Testis (tissue), 3 donors: ENCODE data around the gene EIF4G1. TPM values are rescaled to one million over a fixed set of nuclear protein-coding genes. Genes with fewer than 3 reads are reported as not detected.
A peak's percentile ranks its signal among the peaks of the same experiment; 100 is the strongest.

Experiments
- DNase-seq: peaks from one replicate; pipeline ENCODE4 v3.0.0-alpha.2; 2019
- H3K27ac ChIP-seq, 2 donors: fragments of 200-600 bp; sonication (generic); one replicate each; pipeline ENCODE4 v1.5.1; 2019
- H3K27me3 ChIP-seq: fragments of 200-600 bp; sonication (generic); one replicate; pipeline ENCODE4 v1.5.1; 2019
- H3K36me3 ChIP-seq: fragments of 200-600 bp; sonication (generic); one replicate; pipeline ENCODE4 v1.5.1; 2017; ENCODE audit warnings: low read depth; ENCODE audit errors: missing control alignments
- H3K4me1 ChIP-seq: fragments of 200-600 bp; sonication (generic); one replicate; pipeline ENCODE4 v1.5.1; 2019
- H3K4me3 ChIP-seq, 2 donors: fragments of 200-600 bp; sonication (generic); one replicate each; pipeline ENCODE4 v1.5.1; 2017 to 2019
- H3K9me3 ChIP-seq: fragments of 200-600 bp; sonication (generic); one replicate; pipeline ENCODE4 v1.5.1; 2017
- CTCF ChIP-seq, 3 experiments: fragments of 450-650 bp in 2 of 3; fragments of 200-600 bp in 1 of 3; sonication (generic) in 1 of 3; IDR thresholded peaks; one replicate each; pipeline ENCODE4 v1.5.1; 2016 to 2019; ENCODE audit warnings: antibody characterized with exemption in 3 of 3, mild to moderate bottlenecking in 2 of 3, moderate library complexity in 1 of 3
- POLR2A ChIP-seq: fragments of 450-650 bp; IDR thresholded peaks from one replicate; pipeline ENCODE4 v1.6.1; 2017; ENCODE audit warnings: antibody characterized with exemption, mild to moderate bottlenecking, moderate library complexity
- WGBS, 2 donors: methylation state at CpG; one replicate each; pipeline ENCODE4 v1.1.5; 2018; 5-methylcytosine and 5-hydroxymethylcytosine counted together
- intact Hi-C: fragments of 100-400 bp; cut with DNase I; formaldehyde crosslinking; loops from one replicate; pipeline ENCODE4 v1.15.1; 2023; ENCODE audit warnings: low total_unique reads
- polyA plus RNA-seq: library from polyadenylated mRNA; stranded (reverse); fragments of 350-450 nt; fragmentation: Illumina TruSeq; extraction: RNeasy Lipid Tissue Mini Kit (QIAGEN cat#74804); gene quantifications from one replicate; pipeline ENCODE4 v1.2.3, GENCODE V29; 2014; ENCODE audit warnings: low read depth, low replicate concordance; ENCODE audit not compliant: insufficient read depth
- total RNA-seq, 2 donors: library from RNA; depleted of rRNA; stranded (reverse); fragments of >200 nt; gene quantifications; one replicate each; pipeline ENCODE4 v1.2.3, GENCODE V29; 2016

Gene EIF4G1
- total and polyA plus RNA-seq, 3 donors from 2014 or later, result 255 to 295 (median 295) TPM

- Histone ChIP-seq H3K27me3 (no peaks in the 10 kb centered on the region), H3K4me1 (peaks cover 46% of the 10 kb centered on the region), H3K9me3 (no peaks in the 10 kb centered on the region), H3K36me3 (no peaks in the 10 kb centered on the region), H3K27ac (peak overlapping the region; percentile 15 to 68), H3K4me3 (no peak overlapping the region)
- no peak for TF ChIP-seq CTCF (IDR thresholded peaks at IDR 0.05)
- no peak for TF ChIP-seq POLR2A
- intact Hi-C loops, result no loop called here
- WGBS, 2 donors, result 75 to 85% methylated on average over 11 to 24 of the region's 24 CpGs
- no peak for DNase-seq
Measured at GRCh38 chr3:184344579-184345316, 30.3 kb downstream of the EIF4G1 start.

- Histone ChIP-seq H3K4me1 (peaks cover 53% of the 10 kb centered on the region), H3K9me3 (no peaks in the 10 kb centered on the region), H3K27ac (peak overlapping the region; percentile 15 to 68), H3K4me3 (no peak overlapping the region), H3K36me3 (no peaks in the 10 kb centered on the region), H3K27me3 (no peaks in the 10 kb centered on the region)
- WGBS, 2 donors, result 47 to 65% methylated on average over 14 of the region's 14 CpGs
- intact Hi-C loops, result no loop called here
- peak; percentile 92 for DNase-seq
- TF ChIP-seq CTCF (IDR thresholded peaks at IDR 0.05), result peak; percentile 18 to 50 (median 47)
- no peak for TF ChIP-seq POLR2A
Measured at GRCh38 chr3:184345317-184346144, 31.1 kb downstream of the EIF4G1 start.

- Histone ChIP-seq H3K36me3 (no peaks in the 10 kb centered on the region), H3K4me1 (peaks cover 64% of the 10 kb centered on the region), H3K27ac (peak overlapping the region; percentile 15 to 68), H3K27me3 (no peaks in the 10 kb centered on the region), H3K9me3 (no peaks in the 10 kb centered on the region), H3K4me3 (no peak overlapping the region)
- no peak for TF ChIP-seq POLR2A
- TF ChIP-seq CTCF (IDR thresholded peaks at IDR 0.05), result no peak
- WGBS, 2 donors, result 91 to 92% methylated on average over 15 to 20 of the region's 20 CpGs
- intact Hi-C loops, result no loop called here
- no peak for DNase-seq
Measured at GRCh38 chr3:184346480-184347190, 32.2 kb downstream of the EIF4G1 start.

- no peak overlapping the region for H3K4me3 ChIP-seq
- H3K36me3 ChIP-seq, result no peaks in the 10 kb centered on the region
- no peak for DNase-seq
- H3K9me3 ChIP-seq, result no peaks in the 10 kb centered on the region
- intact Hi-C loops, result no loop called here
- TF ChIP-seq POLR2A, result no peak
- TF ChIP-seq CTCF (IDR thresholded peaks at IDR 0.05), result no peak
- peaks cover 71% of the 10 kb centered on the region for H3K4me1 ChIP-seq
- H3K27ac ChIP-seq, result peak overlapping the region; percentile 27 to 62
- 66 to 70% methylated on average over 12 of the region's 12 CpGs for WGBS, 2 donors
- no peaks in the 10 kb centered on the region for H3K27me3 ChIP-seq
Measured at GRCh38 chr3:184347321-184348056, 33.1 kb downstream of the EIF4G1 start.
